ENCODE data around the gene AAMP.
"Not testable (repeated sequence)": the region's sequence is repeated elsewhere in the genome, so short reads cannot be mapped to it uniquely, and the experiment has no call there.

AAMP gene

GRCh38 chr2:218269900-218270720 lies at the start of gene AAMP, which contains the start of gene PNKD:
Gene AAMP (minus strand): TSS chr2:218270137. CDS start chr2:218270086, 51 bp downstream.
Gene PNKD (plus strand): TSS chr2:218270519. CDS start chr2:218270536, 17 bp downstream.
- peak; percentile 100 for DNase-seq (ENCODE audit: low read depth)

- no peak for DNase-seq (ENCODE audit: low read depth)
Measured at GRCh38 chr2:218318241-218318640, 48.3 kb upstream of the AAMP start.

- DNase-seq (ENCODE audit: low read depth) = no peak
Measured at GRCh38 chr2:218317835-218318234, 47.9 kb upstream of the AAMP start.

GRCh38 chr2:218317303-218317630 lies 47.3 kb upstream of the AAMP start:
- DNase-seq (ENCODE audit: low read depth) = no peak

GRCh38 chr2:218315397-218315796 lies 45.5 kb upstream of the AAMP start:
- no peak for DNase-seq (ENCODE audit: low read depth)

- DNase-seq (ENCODE audit: low read depth) = not testable (repeated sequence)
Measured at GRCh38 chr2:218314764-218315163, 44.8 kb upstream of the AAMP start.

GRCh38 chr2:218313356-218313755 lies 43.4 kb upstream of the AAMP start:
- DNase-seq (ENCODE audit: low read depth) = no peak

- DNase-seq (ENCODE audit: low read depth) = no peak
Measured at GRCh38 chr2:218312267-218312756, 42.4 kb upstream of the AAMP start.

- DNase-seq (ENCODE audit: low read depth) = not testable (repeated sequence)
Measured at GRCh38 chr2:218311541-218312266, 41.8 kb upstream of the AAMP start.

- no peak for DNase-seq (ENCODE audit: low read depth)
Measured at GRCh38 chr2:218310853-218311540, 41.1 kb upstream of the AAMP start.

- DNase-seq (ENCODE audit: low read depth) = no peak
Measured at GRCh38 chr2:218307415-218308090, 37.6 kb upstream of the AAMP start.

GRCh38 chr2:218306184-218306920 lies 36.4 kb upstream of the AAMP start:
- DNase-seq (ENCODE audit: low read depth) = no peak

- no peak for DNase-seq (ENCODE audit: low read depth)
Measured at GRCh38 chr2:218305383-218305782, 35.4 kb upstream of the AAMP start.

GRCh38 chr2:218301176-218301819 lies 31.4 kb upstream of the AAMP start:
- DNase-seq (ENCODE audit: low read depth) = peak; percentile 83

- no peak for DNase-seq (ENCODE audit: low read depth)
Measured at GRCh38 chr2:218300141-218300540, 30.2 kb upstream of the AAMP start.

- DNase-seq (ENCODE audit: low read depth) = no peak
Measured at GRCh38 chr2:218298314-218298875, 28.5 kb upstream of the AAMP start.

GRCh38 chr2:218296847-218297246 lies 26.9 kb upstream of the AAMP start:
- DNase-seq (ENCODE audit: low read depth) = no peak

- DNase-seq (ENCODE audit: low read depth) = no peak
Measured at GRCh38 chr2:218296200-218296599, 26.3 kb upstream of the AAMP start.

GRCh38 chr2:218295029-218295428 lies 25.1 kb upstream of the AAMP start:
- no peak for DNase-seq (ENCODE audit: low read depth)

GRCh38 chr2:218294430-218295022 lies 24.6 kb upstream of the AAMP start:
- no peak for DNase-seq (ENCODE audit: low read depth)

Measured in stimulated activated CD8-positive, alpha-beta memory T cell treated with anti-CD3 and anti-CD28 coated beads, Interleukin-15, amount 100 ng/mL, for 1 hour (primary cell).